T-helper 1 cell treated with Interleukin-12 subunit alpha and Interleukin-12 subunit beta and Interleukin-4 antibody, amounts not matched to agents 30 μg/mL and 1 μg/mL, for 36 hours (primary cell): ENCODE results near the gene TTLL11.
"Not testable (repeated sequence)": the region's sequence is repeated elsewhere in the genome, so short reads cannot be mapped to it uniquely, and the experiment has no call there.

Experiments used
- H3K27ac Mint-ChIP-seq: one replicate; pipeline ENCODE4 v1.8.0; 2021; ENCODE audit warnings: mild to moderate bottlenecking, mixed read lengths
- H3K27me3 Mint-ChIP-seq: one replicate; pipeline ENCODE4 v1.8.0; 2021; ENCODE audit warnings: low read depth, mixed read lengths
- H3K36me3 Mint-ChIP-seq: one replicate; pipeline ENCODE4 v1.8.0; 2021; ENCODE audit warnings: low read depth, mixed read lengths
- H3K4me1 Mint-ChIP-seq: one replicate; pipeline ENCODE4 v1.8.0; 2021; ENCODE audit warnings: low read depth, mixed read lengths
- H3K4me3 Mint-ChIP-seq: one replicate; pipeline ENCODE4 v1.8.0; 2021; ENCODE audit warnings: mild to moderate bottlenecking, moderate library complexity, mixed read lengths
- H3K9me3 Mint-ChIP-seq: one replicate; pipeline ENCODE4 v1.8.0; 2021; ENCODE audit warnings: mixed read lengths

Gene TTLL11

DNA sequence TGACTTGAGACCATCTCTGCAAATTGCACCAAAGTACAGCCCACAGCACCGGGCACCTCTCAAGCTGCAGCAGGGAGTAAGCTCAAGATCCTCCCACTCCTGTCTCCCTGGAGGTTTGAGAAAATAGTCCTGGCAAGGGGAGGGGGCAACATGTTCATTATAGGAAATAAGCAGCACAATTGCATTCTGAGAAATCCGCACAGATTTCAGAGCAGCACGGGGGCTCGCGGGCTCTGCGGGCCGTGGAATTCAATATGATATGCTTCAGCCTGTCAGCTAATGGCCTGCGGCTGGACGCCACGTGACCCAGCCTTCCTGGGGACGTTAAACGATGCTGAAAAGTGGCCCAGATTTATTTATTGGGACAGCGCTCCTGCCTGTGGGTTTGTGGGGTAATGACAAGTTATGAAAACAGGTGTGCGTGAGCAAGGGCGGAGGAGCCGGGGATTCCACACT, 285.3 kb downstream of the TTLL11 start:
- H3K27ac Mint-ChIP-seq = no peak overlapping the region
- H3K4me3 Mint-ChIP-seq = no peak overlapping the region
- H3K4me1 Mint-ChIP-seq = no peaks in the 10 kb centered on the region
- H3K9me3 Mint-ChIP-seq = peaks cover 10% of the 10 kb centered on the region
- H3K27me3 Mint-ChIP-seq = peaks cover 8% of the 10 kb centered on the region
- H3K36me3 Mint-ChIP-seq = no peaks in the 10 kb centered on the region

DNA sequence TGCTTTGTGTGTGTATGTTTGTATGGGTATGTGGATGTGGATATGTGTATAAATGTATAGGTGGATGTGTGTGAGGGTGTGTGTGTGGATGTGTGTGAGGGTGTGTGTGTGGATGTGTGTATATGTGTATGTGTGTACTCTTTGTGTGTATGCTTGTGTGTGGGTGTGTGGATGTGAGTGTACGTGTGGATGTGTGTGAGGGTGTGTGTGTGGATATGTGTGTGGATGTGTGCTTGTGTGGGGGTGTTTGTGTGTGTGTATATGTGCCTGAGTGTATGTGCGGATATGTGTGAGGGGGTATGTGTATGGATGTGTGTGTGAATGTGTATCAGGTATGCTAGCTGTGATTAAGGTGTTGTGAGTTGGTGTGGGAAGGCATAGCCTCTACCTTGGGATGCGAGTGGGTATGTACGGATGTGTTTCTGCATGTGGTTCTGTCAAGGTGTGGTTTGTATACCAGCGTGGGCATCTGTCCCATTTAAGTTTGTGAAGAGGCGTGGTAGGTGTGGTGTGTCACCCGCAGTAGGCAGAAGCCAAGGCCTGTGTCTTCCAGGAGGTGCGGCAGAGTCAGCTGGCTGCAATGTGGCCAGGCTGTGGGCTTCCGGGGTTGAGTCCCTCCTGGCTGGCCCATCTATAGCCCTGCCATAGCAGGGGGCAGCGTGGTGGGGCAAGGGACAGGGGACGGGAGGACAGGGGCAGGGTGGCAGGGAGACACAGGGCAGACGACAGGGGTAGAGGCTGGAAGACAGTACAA, 285.9 kb downstream of the TTLL11 start:
- Mint-ChIP-seq H3K36me3 (no peaks in the 10 kb centered on the region), H3K4me3 (no peak overlapping the region), H3K27ac (no peak overlapping the region), H3K27me3 (peaks cover 14% of the 10 kb centered on the region), H3K4me1 (no peaks in the 10 kb centered on the region), H3K9me3 (peaks cover 10% of the 10 kb centered on the region)

DNA sequence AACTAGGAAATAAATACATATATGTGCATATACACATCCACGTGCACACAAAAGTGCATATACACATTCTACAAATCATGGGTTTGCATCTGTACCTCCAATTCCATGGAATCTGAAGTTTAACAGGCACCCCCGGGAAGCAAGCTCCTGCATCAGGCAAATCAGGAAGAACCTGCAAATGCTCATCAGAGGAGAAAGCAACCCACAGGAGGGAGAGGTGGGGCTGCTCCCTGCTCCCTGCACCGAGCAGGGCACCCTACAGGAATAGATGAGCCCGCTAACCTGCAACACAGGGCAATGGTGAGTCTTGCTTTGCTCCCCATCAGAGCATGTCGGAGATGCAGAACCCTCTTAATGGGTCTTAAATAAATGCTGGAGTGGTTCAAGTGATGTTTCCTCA, 290.4 kb downstream of the TTLL11 start:
- Mint-ChIP-seq H3K36me3 (no peaks in the 10 kb centered on the region), H3K27me3 (peaks cover 26% of the 10 kb centered on the region), H3K27ac (no peak overlapping the region), H3K9me3 (peaks cover 10% of the 10 kb centered on the region), H3K4me1 (no peaks in the 10 kb centered on the region), H3K4me3 (no peak overlapping the region)

DNA sequence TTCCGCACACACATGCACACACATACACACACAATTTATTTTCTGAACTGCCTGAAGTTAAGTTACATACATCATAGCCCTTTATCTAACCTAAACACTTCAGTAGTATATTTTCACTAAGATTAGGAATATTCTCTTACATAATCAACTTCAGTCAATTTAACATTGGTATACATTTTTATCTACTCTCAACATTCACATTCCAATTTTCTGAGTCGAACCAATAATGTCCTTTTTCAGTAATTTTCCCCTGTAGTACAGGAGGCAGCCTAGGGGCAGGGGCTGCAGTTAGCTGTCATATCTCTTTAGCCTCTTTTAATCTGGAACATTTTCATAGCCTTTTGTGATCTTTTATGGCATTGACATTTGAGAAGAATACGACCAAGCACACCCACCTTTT, 291.5 kb downstream of the TTLL11 start:
- no peaks in the 10 kb centered on the region for H3K4me1 Mint-ChIP-seq
- H3K27me3 Mint-ChIP-seq = peaks cover 26% of the 10 kb centered on the region
- H3K36me3 Mint-ChIP-seq = no peaks in the 10 kb centered on the region
- peaks cover 10% of the 10 kb centered on the region for H3K9me3 Mint-ChIP-seq
- H3K27ac Mint-ChIP-seq = no peak overlapping the region
- no peak overlapping the region for H3K4me3 Mint-ChIP-seq

DNA sequence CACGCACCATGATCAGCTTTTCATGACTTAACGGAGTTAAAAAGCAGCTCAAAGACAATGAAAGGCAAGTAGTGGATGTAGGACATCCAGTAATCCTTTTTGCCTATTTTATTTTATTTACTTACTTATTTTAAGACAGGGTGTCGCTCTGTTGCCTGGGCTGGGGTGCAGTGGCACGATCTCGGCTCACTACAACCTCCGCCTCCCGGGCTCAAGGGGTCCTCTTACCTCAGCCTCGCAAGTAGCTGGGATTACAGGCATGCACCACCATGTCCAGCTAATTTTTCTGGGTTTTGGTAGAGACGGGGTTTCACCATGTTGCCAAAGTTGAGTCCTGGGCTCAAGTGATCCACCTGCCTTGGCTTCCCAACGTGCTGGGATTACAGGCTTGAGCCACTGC, 292.7 kb downstream of the TTLL11 start:
- Mint-ChIP-seq H3K4me1 (no peaks in the 10 kb centered on the region), H3K27ac (no peak overlapping the region), H3K4me3 (no peak overlapping the region), H3K36me3 (no peaks in the 10 kb centered on the region), H3K9me3 (peaks cover 10% of the 10 kb centered on the region), H3K27me3 (peaks cover 26% of the 10 kb centered on the region)

DNA sequence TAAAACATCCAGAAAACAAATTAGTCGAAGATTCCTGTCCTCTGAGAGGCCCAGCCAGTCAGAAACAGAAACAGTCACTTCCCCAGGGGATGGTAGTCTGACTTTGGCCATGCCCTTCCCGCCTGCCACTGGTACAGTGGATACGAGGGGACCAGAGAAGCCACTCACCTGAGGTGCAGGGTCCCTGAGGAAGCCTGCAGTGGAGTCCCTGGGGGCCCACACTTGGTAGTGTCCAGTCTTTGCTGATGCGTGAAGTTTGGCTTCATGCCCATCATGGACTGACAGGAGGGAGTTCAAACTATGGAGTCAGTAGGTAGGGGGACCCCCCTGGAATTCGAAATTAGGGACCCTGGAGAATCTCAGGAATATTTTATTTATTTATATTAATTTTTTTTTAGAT, 294.2 kb downstream of the TTLL11 start:
- H3K4me1 Mint-ChIP-seq = no peaks in the 10 kb centered on the region

DNA sequence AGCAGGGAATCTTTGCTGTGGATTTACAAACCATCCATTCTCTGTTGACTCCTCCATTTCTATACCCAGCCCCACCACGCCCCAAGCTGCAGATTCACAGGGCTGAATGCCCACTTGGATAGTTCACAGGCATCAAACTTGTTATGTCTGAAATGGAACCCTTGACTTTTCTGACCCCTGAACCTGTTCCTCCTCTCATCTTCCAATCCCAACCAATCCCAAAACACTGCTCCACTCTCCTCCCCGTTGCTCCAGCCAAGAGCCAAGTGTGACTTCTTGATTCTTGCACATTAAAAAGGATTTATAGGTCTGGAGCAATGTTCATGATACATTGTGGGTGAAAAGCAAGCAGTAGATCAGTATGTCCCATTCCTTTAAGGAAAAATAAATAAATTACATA, 296.0 kb downstream of the TTLL11 start:
- no peaks in the 10 kb centered on the region for H3K36me3 Mint-ChIP-seq
- H3K27ac Mint-ChIP-seq = no peak overlapping the region
- no peaks in the 10 kb centered on the region for H3K9me3 Mint-ChIP-seq
- no peaks in the 10 kb centered on the region for H3K4me1 Mint-ChIP-seq
- no peak overlapping the region for H3K4me3 Mint-ChIP-seq
- peaks cover 10% of the 10 kb centered on the region for H3K27me3 Mint-ChIP-seq

More for the DNA sequence above, 294.2 kb downstream of the TTLL11 start:
- Mint-ChIP-seq H3K27ac (no peak overlapping the region), H3K4me3 (no peak overlapping the region), H3K27me3 (peaks cover 20% of the 10 kb centered on the region), H3K9me3 (no peaks in the 10 kb centered on the region), H3K36me3 (no peaks in the 10 kb centered on the region)

DNA sequence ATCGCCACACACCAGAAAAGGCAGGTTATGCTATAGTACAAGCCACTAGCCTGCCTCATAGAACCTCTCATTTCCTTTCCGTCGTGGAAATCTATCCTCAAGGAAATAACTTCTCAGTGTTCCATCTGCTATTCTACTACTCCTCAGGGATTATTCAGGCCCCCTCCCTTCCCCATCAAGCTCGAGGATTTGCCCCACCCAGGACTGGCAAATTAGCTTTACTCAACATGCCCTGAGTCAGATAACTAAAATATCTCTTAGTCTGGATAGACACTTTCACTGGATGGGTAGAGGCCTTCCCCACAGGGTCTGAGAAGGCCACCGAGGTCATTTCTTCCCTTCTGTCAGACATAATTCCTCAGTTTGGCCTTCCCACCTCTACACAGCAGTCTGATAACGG, 298.8 kb downstream of the TTLL11 start:
- H3K9me3 Mint-ChIP-seq = not testable (repeated sequence)

DNA sequence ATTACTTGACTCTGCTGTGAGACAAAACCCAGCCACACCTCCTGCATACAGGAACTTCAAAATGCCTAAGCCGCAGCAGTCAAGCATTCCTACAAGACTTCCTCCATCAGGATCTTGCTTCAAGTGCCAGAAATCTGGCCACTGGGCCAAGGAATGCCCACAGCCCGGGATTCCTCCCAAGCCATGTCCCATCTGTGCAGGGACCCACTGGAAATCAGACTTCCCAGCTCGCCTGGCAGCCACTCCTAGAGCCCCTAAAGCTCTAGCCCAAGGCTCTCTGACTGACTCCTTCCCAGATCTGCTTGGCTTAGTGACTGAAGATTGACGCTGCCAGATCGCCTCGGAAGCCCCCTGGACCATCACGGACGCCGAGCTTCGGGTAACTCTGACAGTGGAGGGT, 300.6 kb downstream of the TTLL11 start:
- not testable (repeated sequence) for H3K4me3 Mint-ChIP-seq, H3K27ac Mint-ChIP-seq, H3K27me3 Mint-ChIP-seq, H3K4me1 Mint-ChIP-seq, H3K36me3 Mint-ChIP-seq, H3K9me3 Mint-ChIP-seq

More for the DNA sequence above, 298.8 kb downstream of the TTLL11 start:
- not testable (repeated sequence) for H3K27me3 Mint-ChIP-seq, H3K4me3 Mint-ChIP-seq, H3K27ac Mint-ChIP-seq, H3K4me1 Mint-ChIP-seq, H3K36me3 Mint-ChIP-seq

DNA sequence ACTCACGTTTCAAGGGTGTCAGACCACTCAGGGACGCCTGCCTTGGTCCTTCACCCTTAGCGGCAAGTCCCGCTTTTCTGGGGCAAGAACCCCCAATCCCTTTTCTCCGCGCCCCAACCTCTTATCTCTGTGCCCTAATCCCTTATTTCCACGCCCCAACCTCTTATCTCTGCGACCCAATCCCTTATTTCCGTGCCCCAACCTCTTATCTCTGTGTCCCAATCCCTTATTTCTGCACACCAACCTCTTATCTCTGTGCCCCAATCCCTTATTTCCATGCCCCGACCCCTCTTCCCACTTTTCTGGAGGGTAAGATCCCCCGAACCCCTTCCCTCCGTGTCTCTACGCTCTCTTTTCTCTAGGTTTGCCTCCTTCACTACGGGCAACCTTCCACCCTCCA, 302.3 kb downstream of the TTLL11 start:
- no peak overlapping the region for H3K27ac Mint-ChIP-seq
- no peaks in the 10 kb centered on the region for H3K36me3 Mint-ChIP-seq
- H3K4me3 Mint-ChIP-seq = no peak overlapping the region
- H3K9me3 Mint-ChIP-seq = no peaks in the 10 kb centered on the region
- peaks cover 11% of the 10 kb centered on the region for H3K27me3 Mint-ChIP-seq
- H3K4me1 Mint-ChIP-seq = no peaks in the 10 kb centered on the region

DNA sequence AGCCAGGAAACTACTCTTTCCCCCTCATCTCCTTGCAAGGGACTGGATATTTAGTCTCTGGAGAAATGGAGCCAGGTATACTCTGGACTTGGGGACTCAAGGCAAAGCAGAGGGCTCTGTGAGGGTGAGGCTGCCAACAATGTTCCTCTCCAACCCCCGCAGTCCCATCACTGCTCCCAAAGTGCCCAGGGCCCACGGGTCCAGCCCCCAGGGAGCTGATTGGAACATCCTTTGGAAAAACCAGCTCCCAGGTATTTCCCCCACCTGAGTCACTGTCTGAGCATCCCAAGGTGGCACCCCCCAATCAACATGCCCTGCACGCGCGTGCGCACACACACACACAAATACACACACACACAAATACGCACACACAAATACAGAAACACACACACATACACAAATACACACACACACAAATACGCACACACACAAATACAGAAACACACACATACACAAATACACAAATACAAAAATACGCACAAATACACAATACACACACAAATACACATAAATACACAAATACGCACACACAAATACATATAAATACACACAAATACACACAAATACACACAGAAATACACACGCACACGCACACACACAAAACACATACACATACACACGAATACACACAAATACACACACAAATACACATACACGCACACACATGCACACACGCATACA, 304.3 kb downstream of the TTLL11 start:
- Mint-ChIP-seq H3K4me1 (peaks cover 3% of the 10 kb centered on the region), H3K36me3 (no peaks in the 10 kb centered on the region), H3K27ac (no peak overlapping the region), H3K27me3 (peaks cover 11% of the 10 kb centered on the region), H3K9me3 (no peaks in the 10 kb centered on the region), H3K4me3 (no peak overlapping the region)

DNA sequence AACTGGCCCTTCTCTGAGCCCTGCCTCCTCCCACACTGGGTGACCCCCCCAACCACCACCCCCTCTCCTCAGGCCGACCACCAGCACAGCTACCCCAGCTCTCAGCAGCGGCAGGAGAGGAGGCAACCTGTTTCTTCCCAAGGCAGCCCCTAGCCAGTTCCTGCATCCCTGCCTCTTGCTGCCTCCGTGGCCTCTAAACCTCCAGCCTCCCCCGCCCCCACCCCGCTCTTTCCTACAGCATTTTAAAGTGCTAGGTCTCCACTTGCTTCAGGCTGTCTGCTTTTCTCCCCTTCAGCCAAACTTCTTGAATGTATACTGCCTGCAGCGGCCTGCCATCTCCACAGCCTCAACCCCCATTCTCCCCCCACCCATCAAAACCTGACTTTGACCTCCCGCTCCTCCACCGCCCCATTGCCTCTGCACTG, 306.1 kb downstream of the TTLL11 start:
- peaks cover 11% of the 10 kb centered on the region for H3K27me3 Mint-ChIP-seq
- H3K4me1 Mint-ChIP-seq = peaks cover 7% of the 10 kb centered on the region
- no peaks in the 10 kb centered on the region for H3K36me3 Mint-ChIP-seq
- H3K27ac Mint-ChIP-seq = no peak overlapping the region
- no peak overlapping the region for H3K4me3 Mint-ChIP-seq
- H3K9me3 Mint-ChIP-seq = no peaks in the 10 kb centered on the region

DNA sequence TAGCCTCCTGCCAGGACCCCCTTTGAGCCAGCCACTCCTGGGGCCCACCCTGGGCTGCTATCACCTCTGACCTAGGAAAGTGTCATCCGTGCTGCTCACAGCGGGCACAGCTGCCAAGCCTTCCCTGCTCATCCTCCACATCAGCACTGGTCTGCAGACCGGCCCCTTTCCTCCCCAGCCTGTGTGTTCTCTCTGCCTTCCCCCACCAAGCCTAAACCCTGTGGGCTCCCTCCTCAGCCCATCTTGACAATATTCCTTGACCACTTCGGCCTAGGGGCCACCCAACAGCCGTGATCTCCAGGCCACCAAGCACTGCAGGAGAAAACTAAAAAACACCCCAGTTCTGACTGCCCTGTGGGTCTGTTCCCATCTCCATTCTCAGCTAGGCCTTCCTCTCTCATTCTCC, 306.6 kb downstream of the TTLL11 start:
- Mint-ChIP-seq H3K27ac (no peak overlapping the region), H3K4me1 (peaks cover 7% of the 10 kb centered on the region), H3K4me3 (no peak overlapping the region)

DNA sequence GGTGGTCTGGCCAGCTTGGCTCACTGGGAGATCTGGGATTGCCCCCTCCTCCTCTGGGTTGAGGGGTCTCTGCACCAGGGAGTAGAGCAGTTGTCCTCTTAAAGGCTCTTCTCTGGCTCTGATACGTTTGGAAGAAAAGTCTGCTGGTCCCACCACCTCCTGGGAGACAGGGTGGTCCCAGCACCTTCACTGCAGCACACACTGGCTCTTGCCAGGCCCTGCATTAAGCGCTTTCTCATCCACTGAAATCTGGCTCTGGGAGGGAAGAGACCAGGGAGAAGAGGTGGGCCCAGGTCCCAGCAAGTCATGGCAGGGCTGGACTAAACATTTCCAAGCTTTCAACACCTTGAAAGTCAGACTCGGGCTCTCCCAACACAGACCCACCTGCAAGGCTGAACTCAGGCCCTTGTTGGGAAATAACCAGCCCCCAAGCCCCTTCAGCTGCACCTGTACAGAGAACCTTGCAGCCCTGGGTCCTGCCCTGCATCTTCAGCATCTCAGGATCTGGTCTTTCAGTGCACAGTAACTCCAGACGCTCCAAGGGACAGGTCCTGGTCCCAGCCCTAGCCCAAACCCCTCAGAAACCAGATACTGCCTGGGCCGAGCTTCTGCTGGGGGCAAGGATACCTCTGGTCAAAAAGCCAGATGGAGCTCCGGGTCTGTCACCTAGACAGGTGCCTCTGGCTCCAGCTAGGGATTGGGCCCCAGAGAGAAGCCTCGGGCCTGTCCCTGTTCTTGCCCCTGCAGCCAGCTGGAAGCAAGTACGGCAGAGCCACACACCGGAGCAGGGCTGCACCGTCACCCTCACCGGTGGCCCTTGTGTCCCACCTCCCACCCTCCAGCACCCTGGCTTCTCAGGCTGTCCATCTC, 307.2 kb downstream of the TTLL11 start:
- H3K27ac Mint-ChIP-seq = no peak overlapping the region
- no peaks in the 10 kb centered on the region for H3K9me3 Mint-ChIP-seq
- H3K36me3 Mint-ChIP-seq = no peaks in the 10 kb centered on the region
- H3K4me3 Mint-ChIP-seq = no peak overlapping the region
- H3K4me1 Mint-ChIP-seq = peaks cover 7% of the 10 kb centered on the region
- H3K27me3 Mint-ChIP-seq = peaks cover 11% of the 10 kb centered on the region

More for the DNA sequence above, 306.6 kb downstream of the TTLL11 start:
- H3K9me3 Mint-ChIP-seq = no peaks in the 10 kb centered on the region
- H3K36me3 Mint-ChIP-seq = no peaks in the 10 kb centered on the region
- H3K27me3 Mint-ChIP-seq = peaks cover 11% of the 10 kb centered on the region
